Posterior cingulate gyrus (tissue), 11 donors: ENCODE data around the gene ATP13A1.

Experiments
- DNase-seq, 10 donors: peaks; one replicate each; pipeline versions ENCODE4 v3.0.0 to v3.0.0-alpha.2; 2020 to 2021; ENCODE audit warnings: mixed read lengths in 3 of 10
- intact Hi-C: fragments of 100-400 bp; cut with DNase I; formaldehyde crosslinking; loops from one replicate; pipeline ENCODE4 v1.15.1; 2023

Gene ATP13A1

GRCh38 chr19:19668230-19669012 is 4.9 kb upstream of the ATP13A1 start, which contains the start of gene ZNF101:
ZNF101 (plus strand) TSS chr19:19668839; CDS start chr19:19668964, 125 bp downstream.
- intact Hi-C loops: loop anchor here (10.0 kb wide), 1 partner anchor 196 kb away; the partner anchor contains the start of gene ZNF253
- peak; percentile 91 to 99 (median 96) for DNase-seq

GRCh38 chr19:19665420-19665948 is 2.0 kb upstream of the ATP13A1 start:
- DNase-seq: peak in 3 of 10 donors; percentile 26 to 49 (median 42)
- intact Hi-C loops: loop anchor here (10.0 kb wide), 1 partner anchor 199 kb away; the partner anchor contains the start of gene ZNF253

- intact Hi-C loops: loop anchor here (5.0 to 10.0 kb wide), 2 partner anchors 114 to 202 kb away; partner anchors contain the start of gene ZNF253
- no peak for DNase-seq
These were observed 613 bp downstream of the ATP13A1 start for GRCh38 chr19:19662871-19663255.

GRCh38 chr19:19662344-19662743 is 1.1 kb downstream of the ATP13A1 start:
- peak in 3 of 10 donors; percentile 28 to 40 (median 37) for DNase-seq
- intact Hi-C loops: loop anchor here (5.0 to 10.0 kb wide), 2 partner anchors 115 to 202 kb away; partner anchors contain the start of gene ZNF253

GRCh38 chr19:19661675-19662251 is 1.7 kb downstream of the ATP13A1 start:
- DNase-seq: peak in 3 of 10 donors; percentile 35 to 65 (median 41)
- intact Hi-C loops: loop anchor here (5.0 to 10.0 kb wide), 2 partner anchors 116 to 203 kb away; partner anchors contain the start of gene ZNF253

GRCh38 chr19:19661141-19661674 is 2.3 kb downstream of the ATP13A1 start:
- DNase-seq: peak in 3 of 10 donors; percentile 61 to 80 (median 71)
- intact Hi-C loops: loop anchor here (5.0 to 10.0 kb wide), 2 partner anchors 116 to 204 kb away; partner anchors contain the start of gene ZNF253

- intact Hi-C loops: loop anchor here (5.0 to 10.0 kb wide), 2 partner anchors 118 to 205 kb away; partner anchors contain the start of gene ZNF253
These were observed 3.7 kb downstream of the ATP13A1 start for GRCh38 chr19:19659646-19660245.

GRCh38 chr19:19657397-19657783 is 6.1 kb downstream of the ATP13A1 start:
- peak in 8 of 10 donors; percentile 48 to 95 (median 77) for DNase-seq
- intact Hi-C loops: no loop called here

More at GRCh38 chr19:19659646-19660245, 3.7 kb downstream of the ATP13A1 start:
- peak in 3 of 10 donors; percentile 23 to 53 (median 48) for DNase-seq

GRCh38 chr19:19656451-19657396 is 6.8 kb downstream of the ATP13A1 start:
- peak in 3 of 10 donors; percentile 13 to 73 (median 58) for DNase-seq
- intact Hi-C loops: no loop called here

- intact Hi-C loops: no loop called here
- DNase-seq: peak in 3 of 10 donors; percentile 7 to 77 (median 72)
These were observed 7.7 kb downstream of the ATP13A1 start for GRCh38 chr19:19655641-19656343.

- intact Hi-C loops: no loop called here
These were observed 8.4 kb downstream of the ATP13A1 start for GRCh38 chr19:19655051-19655594.

GRCh38 chr19:19654441-19654840 is 9.0 kb downstream of the ATP13A1 start:
- DNase-seq: peak in 1 of 10 donors; percentile 27
- intact Hi-C loops: no loop called here

More at GRCh38 chr19:19655051-19655594, 8.4 kb downstream of the ATP13A1 start:
- peak in 3 of 10 donors; percentile 27 to 68 (median 63) for DNase-seq

GRCh38 chr19:19653597-19654147 is 9.8 kb downstream of the ATP13A1 start:
- intact Hi-C loops: no loop called here
- peak in 1 of 10 donors; percentile 82 for DNase-seq

GRCh38 chr19:19652482-19653295 is 10.8 kb downstream of the ATP13A1 start:
- DNase-seq: no peak
- intact Hi-C loops: no loop called here

GRCh38 chr19:19651076-19651475 is 12.4 kb downstream of the ATP13A1 start:
- peak in 6 of 10 donors; percentile 24 to 87 (median 50) for DNase-seq
- intact Hi-C loops: no loop called here

GRCh38 chr19:19650331-19650730 is 13.1 kb downstream of the ATP13A1 start:
- intact Hi-C loops: no loop called here
- DNase-seq: peak in 1 of 10 donors; percentile 66

GRCh38 chr19:19649580-19649995 is 13.9 kb downstream of the ATP13A1 start:
- DNase-seq: peak in 1 of 10 donors; percentile 77
- intact Hi-C loops: no loop called here
